ENCODE results near the gene SERPINH1. TPM values are rescaled to one million over a fixed set of nuclear protein-coding genes. Genes with fewer than 3 reads are reported as not detected.

SERPINH1 gene
- total and polyA plus RNA-seq, 5 donors = 50.5 to 109 (median 65.6) TPM

DNA sequence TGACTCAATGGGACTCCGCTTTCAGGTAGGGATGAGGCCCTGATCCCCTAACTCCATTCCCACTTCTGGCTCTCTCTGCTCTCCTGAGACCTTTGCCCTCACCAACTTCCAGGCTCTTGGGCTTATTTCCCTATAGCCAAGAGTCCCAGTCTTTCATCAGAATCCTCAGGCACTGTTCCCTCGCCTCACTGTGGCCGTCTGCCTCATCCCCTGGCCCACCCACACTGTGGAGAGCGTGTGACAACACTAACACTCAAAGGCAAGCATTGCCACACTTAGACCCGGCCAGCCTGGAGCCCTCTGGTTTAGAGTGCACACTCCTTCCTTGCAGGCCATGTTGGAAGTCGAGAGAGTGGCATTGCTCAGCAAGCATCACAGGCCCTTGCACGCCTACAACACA is 27.0 kb downstream of the SERPINH1 start:
- intact Hi-C loops (cut with DNase I) = no loop called here
- DNase-seq = no peak
- no peak for ATAC-seq
- H3K4me3 ChIP-seq (ENCODE audit: low read length) = no peak overlapping the region
- no peak overlapping the region for H3K27ac ChIP-seq (ENCODE audit: low read length)
- 82% methylated on average over 7 of the region's 7 CpGs for WGBS
- H3K27me3 ChIP-seq (ENCODE audit: control insufficient read depth, insufficient read depth) = no peaks in the 10 kb centered on the region
- H3K4me1 ChIP-seq (ENCODE audit: control insufficient read depth, insufficient read depth, low read length) = peaks cover 3% of the 10 kb centered on the region
- H3K9me3 ChIP-seq (ENCODE audit: control insufficient read depth, low read length) = no peaks in the 10 kb centered on the region

DNA sequence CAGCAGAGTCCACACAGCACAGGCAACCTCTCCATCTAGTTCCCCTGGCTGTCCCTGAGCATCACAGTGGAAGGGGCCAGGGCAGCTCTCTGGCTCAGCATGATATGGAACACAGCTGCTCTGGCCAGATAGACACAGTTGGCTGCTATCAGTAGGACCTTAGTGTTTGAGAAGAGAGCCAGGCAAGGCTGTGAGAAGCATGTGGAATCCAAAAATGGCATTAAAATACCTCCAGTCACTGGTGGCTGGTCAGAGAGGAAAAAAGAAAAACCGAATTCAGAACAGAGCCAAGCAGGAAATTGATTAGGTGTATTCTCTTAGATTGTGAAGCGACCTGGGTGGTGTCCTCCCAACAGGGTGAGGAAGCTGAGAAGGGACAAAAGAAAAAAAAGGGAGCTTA is 27.9 kb downstream of the SERPINH1 start:
- ATAC-seq (peak; percentile 66 to 83), DNase-seq (peak in 1 of 3 donors; percentile 76)
- no peaks in the 10 kb centered on the region for H3K27me3 ChIP-seq (ENCODE audit: control insufficient read depth, insufficient read depth)
- H3K4me1 ChIP-seq (ENCODE audit: control insufficient read depth, insufficient read depth, low read length) = no peaks in the 10 kb centered on the region
- H3K4me3 ChIP-seq (ENCODE audit: low read length) = no peak overlapping the region
- H3K9me3 ChIP-seq (ENCODE audit: control insufficient read depth, low read length) = no peaks in the 10 kb centered on the region
- WGBS = 34% methylated on average over 2 of the region's 2 CpGs
- no peak overlapping the region for H3K27ac ChIP-seq (ENCODE audit: low read length)
- intact Hi-C loops (cut with DNase I) = no loop called here

DNA sequence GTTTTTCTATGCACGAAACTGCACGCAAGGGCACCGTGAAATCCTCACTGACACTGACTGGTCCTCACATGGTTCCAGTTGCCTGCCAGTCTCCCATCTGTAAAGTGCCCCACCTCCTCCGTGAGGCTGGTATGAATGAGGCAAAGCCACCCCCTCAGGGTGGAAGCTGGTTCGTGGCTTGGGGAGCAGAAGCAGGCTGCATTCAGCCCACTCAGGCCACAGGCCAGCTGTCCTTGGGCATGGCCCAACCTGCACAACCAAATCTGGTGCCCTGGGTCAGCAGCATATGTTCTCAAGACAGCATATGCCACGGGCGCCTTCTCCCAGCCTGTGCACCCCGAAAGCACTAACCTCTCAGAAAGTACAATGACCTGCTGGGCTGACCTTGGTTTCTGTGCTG is 29.3 kb downstream of the SERPINH1 start:
- intact Hi-C loops (cut with DNase I) = no loop called here
- no peaks in the 10 kb centered on the region for H3K9me3 ChIP-seq (ENCODE audit: control insufficient read depth, low read length)

DNA sequence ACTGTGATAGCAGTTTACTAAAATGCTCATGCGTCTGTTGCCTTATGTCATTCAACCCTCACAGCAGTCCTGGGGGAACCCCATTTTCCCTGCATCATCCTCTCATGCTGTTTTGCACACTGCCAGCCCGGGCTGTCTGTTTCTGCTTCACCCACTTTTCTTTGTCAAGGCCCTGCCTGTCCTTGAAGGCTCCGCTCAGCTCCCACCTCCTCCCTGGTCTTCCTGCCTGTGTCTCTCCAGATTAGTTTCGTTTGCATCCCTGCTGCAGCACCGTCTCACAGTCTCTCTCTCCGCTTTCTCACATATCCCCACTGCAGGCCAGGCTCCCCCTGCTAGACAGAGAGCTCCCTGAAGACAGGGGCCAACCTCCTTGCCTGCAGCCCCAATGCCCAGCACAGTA is 29.9 kb downstream of the SERPINH1 start:
- 78% methylated on average over 6 of the region's 6 CpGs for WGBS
- ATAC-seq (no peak), DNase-seq (no peak)
- H3K4me3 ChIP-seq (ENCODE audit: low read length) = no peak overlapping the region
- H3K9me3 ChIP-seq (ENCODE audit: control insufficient read depth, low read length) = no peaks in the 10 kb centered on the region
- H3K27me3 ChIP-seq (ENCODE audit: control insufficient read depth, insufficient read depth) = no peaks in the 10 kb centered on the region
- no peak overlapping the region for H3K27ac ChIP-seq (ENCODE audit: low read length)
- H3K4me1 ChIP-seq (ENCODE audit: control insufficient read depth, insufficient read depth, low read length) = no peaks in the 10 kb centered on the region
- intact Hi-C loops (cut with DNase I) = no loop called here

More for the DNA sequence above, 29.3 kb downstream of the SERPINH1 start:
- Histone ChIP-seq H3K27me3 (ENCODE audit: control insufficient read depth, insufficient read depth) (no peaks in the 10 kb centered on the region), H3K4me3 (ENCODE audit: low read length) (no peak overlapping the region), H3K27ac (ENCODE audit: low read length) (no peak overlapping the region), H3K4me1 (ENCODE audit: control insufficient read depth, insufficient read depth, low read length) (no peaks in the 10 kb centered on the region)
- ATAC-seq = no peak
- 86% methylated on average over 8 of the region's 8 CpGs for WGBS
- DNase-seq = no peak

DNA sequence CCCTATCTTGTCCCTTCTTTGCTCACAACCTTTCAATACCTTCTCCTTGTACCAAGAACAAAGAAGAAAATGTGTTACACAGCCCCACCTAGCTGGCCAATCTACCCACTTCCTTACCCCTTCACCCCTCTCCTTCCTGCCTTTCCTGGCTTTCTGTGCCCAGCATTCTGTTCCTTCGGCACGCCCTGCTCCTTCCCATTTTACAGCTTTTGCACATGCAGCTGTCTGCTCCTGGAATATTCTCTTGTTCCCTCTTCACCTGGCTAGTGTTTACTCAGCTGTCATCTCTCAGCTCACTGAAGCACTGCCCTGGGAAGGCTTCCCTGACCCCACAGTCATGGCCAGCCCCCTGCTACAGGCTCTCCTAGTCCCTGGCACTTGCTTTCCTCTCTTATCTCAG is 30.7 kb downstream of the SERPINH1 start:
- DNase-seq (no peak), ATAC-seq (no peak)
- WGBS = 76% methylated on average over 2 of the region's 2 CpGs
- H3K4me1 ChIP-seq (ENCODE audit: control insufficient read depth, insufficient read depth, low read length) = no peaks in the 10 kb centered on the region
- H3K27me3 ChIP-seq (ENCODE audit: control insufficient read depth, insufficient read depth) = no peaks in the 10 kb centered on the region
- no peak overlapping the region for H3K27ac ChIP-seq (ENCODE audit: low read length)
- no peak overlapping the region for H3K4me3 ChIP-seq (ENCODE audit: low read length)
- H3K9me3 ChIP-seq (ENCODE audit: control insufficient read depth, low read length) = no peaks in the 10 kb centered on the region
- intact Hi-C loops (cut with DNase I) = no loop called here

DNA sequence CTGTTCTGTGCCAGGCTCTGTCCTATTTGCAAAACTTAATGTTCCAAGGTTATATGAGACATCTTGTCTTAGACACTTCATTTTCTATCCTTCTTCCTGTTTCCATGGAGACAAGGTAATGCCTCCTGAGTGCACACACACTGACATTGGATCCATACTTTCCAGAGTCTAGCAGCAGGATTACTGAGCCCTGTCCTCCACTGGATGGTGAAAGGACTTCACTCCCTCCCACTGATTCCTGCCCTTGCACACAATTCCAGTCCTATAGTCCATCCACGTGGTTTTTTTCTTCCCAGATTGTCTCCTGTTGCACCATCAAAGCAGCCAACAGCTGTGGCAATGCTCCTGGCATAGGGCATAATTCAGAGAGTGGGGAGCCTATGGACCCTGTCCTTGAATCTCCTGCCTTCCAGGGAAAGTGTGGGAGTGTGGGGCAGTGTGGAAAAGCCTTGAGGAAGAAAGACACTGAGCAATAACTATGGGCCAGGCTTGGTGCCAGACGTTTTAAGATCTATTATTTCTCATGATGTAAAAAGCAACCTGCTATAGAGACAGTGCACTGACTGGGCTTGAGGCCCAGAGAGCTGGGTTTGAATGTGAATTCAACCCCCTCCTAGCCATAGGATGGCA is 31.3 kb downstream of the SERPINH1 start:
- 59% methylated on average over 2 of the region's 2 CpGs for WGBS
- Histone ChIP-seq H3K4me3 (ENCODE audit: low read length) (no peak overlapping the region), H3K27ac (ENCODE audit: low read length) (no peak overlapping the region), H3K9me3 (ENCODE audit: control insufficient read depth, low read length) (no peaks in the 10 kb centered on the region), H3K4me1 (ENCODE audit: control insufficient read depth, insufficient read depth, low read length) (no peaks in the 10 kb centered on the region), H3K27me3 (ENCODE audit: control insufficient read depth, insufficient read depth) (no peaks in the 10 kb centered on the region)
- ATAC-seq (no peak), DNase-seq (no peak)
- intact Hi-C loops (cut with DNase I) = no loop called here

DNA sequence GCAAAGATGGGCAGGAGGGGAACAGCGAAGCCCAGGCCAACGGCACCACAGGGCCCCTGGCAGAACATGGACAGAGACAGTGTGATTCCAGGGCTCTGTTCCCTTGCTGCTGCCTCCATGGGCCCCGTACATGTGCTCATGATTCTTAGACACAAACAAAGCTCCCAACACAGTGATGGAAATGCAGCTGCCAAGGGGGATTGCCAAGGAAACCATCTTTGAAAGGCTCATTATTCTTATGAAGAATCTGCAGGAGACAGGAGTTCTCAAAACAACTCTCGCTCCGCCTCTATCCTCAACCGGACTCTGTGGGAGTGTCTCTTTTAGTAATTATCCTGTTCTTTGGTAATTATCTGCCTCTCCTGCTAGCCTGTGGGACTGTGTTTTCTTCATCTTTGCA is 32.2 kb downstream of the SERPINH1 start:
- ATAC-seq (no peak), DNase-seq (no peak)
- Histone ChIP-seq H3K4me3 (ENCODE audit: low read length) (no peak overlapping the region), H3K9me3 (ENCODE audit: control insufficient read depth, low read length) (no peaks in the 10 kb centered on the region), H3K27me3 (ENCODE audit: control insufficient read depth, insufficient read depth) (no peaks in the 10 kb centered on the region), H3K4me1 (ENCODE audit: control insufficient read depth, insufficient read depth, low read length) (no peaks in the 10 kb centered on the region), H3K27ac (ENCODE audit: low read length) (no peak overlapping the region)
- 78% methylated on average over 6 of the region's 6 CpGs for whole genome bisulfite sequencing
- intact Hi-C loops (cut with DNase I) = no loop called here

DNA sequence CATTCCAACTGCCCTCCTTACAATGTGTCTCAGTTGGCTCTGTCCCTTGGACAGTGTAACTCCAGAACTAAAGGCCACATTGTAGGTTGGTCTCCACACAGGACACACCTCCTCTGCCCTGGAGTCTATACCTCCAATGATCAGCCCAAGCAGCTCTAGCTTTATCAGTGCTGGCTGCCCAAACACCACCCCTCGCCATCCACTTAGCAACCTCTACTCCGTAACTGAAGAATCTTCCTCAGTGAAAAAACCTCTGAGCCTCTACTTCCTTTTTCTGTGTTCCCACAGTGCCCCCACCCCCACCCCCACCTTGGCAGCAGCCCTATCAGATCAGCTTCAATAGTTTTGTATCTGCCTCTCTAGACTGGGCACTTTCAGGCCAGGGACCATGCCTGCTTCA is 33.4 kb downstream of the SERPINH1 start:
- no peak for ATAC-seq
- intact Hi-C loops (cut with DNase I) = no loop called here
- Histone ChIP-seq H3K27me3 (ENCODE audit: control insufficient read depth, insufficient read depth) (no peaks in the 10 kb centered on the region), H3K4me3 (ENCODE audit: low read length) (no peak overlapping the region), H3K27ac (ENCODE audit: low read length) (no peak overlapping the region), H3K4me1 (ENCODE audit: control insufficient read depth, insufficient read depth, low read length) (no peaks in the 10 kb centered on the region), H3K9me3 (ENCODE audit: control insufficient read depth, low read length) (no peaks in the 10 kb centered on the region)
- WGBS = 88% methylated on average over 2 of the region's 2 CpGs
- no peak for DNase-seq

DNA sequence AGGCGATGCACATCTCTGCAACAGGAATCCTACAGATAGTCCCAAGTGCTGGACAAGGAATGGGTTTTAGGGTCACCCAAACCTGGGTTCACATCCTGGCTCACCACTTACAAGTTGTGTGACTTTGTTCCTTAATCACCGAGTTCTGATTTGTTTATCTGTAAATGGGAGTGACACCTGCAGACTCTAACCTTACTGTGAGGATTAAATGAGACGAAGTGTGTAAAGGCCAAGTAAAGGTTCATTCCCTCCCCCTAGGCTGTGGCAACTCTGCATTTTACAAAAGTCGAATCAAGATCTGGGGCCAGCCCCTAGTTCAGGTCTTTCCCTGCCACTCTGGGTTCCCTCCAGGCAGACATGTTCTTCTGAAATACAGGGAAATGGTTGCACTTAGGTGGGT is 34.9 kb downstream of the SERPINH1 start:
- 77% methylated on average over 4 of the region's 4 CpGs for WGBS
- H3K27me3 ChIP-seq (ENCODE audit: control insufficient read depth, insufficient read depth) = no peaks in the 10 kb centered on the region
- H3K4me1 ChIP-seq (ENCODE audit: control insufficient read depth, insufficient read depth, low read length) = no peaks in the 10 kb centered on the region
- ATAC-seq (no peak), DNase-seq (no peak)
- H3K27ac ChIP-seq (ENCODE audit: low read length) = no peak overlapping the region
- intact Hi-C loops (cut with DNase I) = no loop called here
- no peaks in the 10 kb centered on the region for H3K9me3 ChIP-seq (ENCODE audit: control insufficient read depth, low read length)
- no peak overlapping the region for H3K4me3 ChIP-seq (ENCODE audit: low read length)

DNA sequence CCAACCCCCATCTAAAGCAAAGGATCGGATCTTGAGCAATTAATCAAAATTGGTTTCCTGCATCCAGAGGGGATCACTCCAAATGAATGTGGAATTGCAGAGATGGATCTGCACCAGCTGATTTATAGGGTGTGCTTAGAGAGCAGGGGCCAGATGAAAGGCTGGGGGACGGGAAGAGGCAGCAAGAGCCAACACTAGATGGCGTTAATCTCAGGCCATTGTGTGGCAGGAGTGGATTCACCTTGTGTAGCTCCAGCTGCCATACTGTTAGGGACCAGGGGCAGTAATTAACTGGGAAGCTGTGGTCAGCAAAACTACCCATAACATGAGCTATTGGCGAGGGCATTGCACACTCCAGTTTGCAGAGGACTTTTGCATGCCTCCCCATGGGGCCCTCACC is 35.6 kb downstream of the SERPINH1 start:
- H3K27ac ChIP-seq (ENCODE audit: low read length) = no peak overlapping the region
- 75% methylated on average over 4 of the region's 4 CpGs for WGBS
- intact Hi-C loops (cut with DNase I) = no loop called here
- H3K4me3 ChIP-seq (ENCODE audit: low read length) = no peak overlapping the region
- no peaks in the 10 kb centered on the region for H3K9me3 ChIP-seq (ENCODE audit: control insufficient read depth, low read length)
- DNase-seq = no peak
- no peaks in the 10 kb centered on the region for H3K27me3 ChIP-seq (ENCODE audit: control insufficient read depth, insufficient read depth)
- ATAC-seq = peak in 1 of 2 donors; percentile 39
- no peaks in the 10 kb centered on the region for H3K4me1 ChIP-seq (ENCODE audit: control insufficient read depth, insufficient read depth, low read length)

DNA sequence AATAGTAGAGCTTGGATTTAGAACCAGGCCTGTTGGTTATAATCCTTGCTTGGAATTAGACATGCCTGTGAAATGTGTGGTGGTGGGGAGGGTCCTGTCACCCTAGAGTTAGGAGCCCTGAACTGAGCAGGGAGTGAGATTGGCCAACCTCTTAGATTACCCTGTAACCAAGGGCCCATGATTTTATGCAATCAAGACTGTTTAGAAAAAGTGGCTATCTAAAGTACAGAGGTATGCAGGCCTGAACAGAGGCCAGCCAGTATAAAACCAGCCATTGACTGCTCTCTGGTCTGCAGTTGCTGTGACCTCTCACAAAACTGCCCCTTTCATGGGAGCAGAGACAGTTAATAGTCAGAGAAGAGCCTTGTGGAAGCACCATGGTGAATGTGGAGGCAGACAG is 36.2 kb downstream of the SERPINH1 start:
- DNase-seq = no peak
- H3K9me3 ChIP-seq (ENCODE audit: control insufficient read depth, low read length) = no peaks in the 10 kb centered on the region
- no peak overlapping the region for H3K27ac ChIP-seq (ENCODE audit: low read length)
- intact Hi-C loops (cut with DNase I) = no loop called here
- H3K4me1 ChIP-seq (ENCODE audit: control insufficient read depth, insufficient read depth, low read length) = no peaks in the 10 kb centered on the region
- ATAC-seq = no peak
- no peak overlapping the region for H3K4me3 ChIP-seq (ENCODE audit: low read length)
- H3K27me3 ChIP-seq (ENCODE audit: control insufficient read depth, insufficient read depth) = no peaks in the 10 kb centered on the region

DNA sequence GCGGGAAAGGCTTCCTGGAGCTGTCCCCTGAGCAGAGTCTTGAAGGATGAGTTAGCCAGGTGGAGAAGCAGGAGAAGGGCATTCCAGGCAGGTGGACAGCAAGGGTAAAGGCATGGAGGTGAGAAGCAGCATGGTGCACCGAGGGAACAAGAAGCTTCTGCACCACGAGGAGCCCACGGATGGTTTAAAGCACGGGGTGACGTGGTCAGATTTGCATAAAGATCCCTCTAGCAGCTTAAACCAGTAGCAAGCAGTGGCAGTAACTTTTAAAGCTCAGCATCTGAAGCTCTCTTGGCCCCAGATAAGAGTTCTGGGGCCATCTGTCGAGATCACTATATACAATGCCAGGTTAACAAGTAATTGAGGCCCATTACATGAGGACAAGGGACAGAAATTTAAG is 36.8 kb downstream of the SERPINH1 start:
- Histone ChIP-seq H3K4me3 (ENCODE audit: low read length) (no peak overlapping the region), H3K27me3 (ENCODE audit: control insufficient read depth, insufficient read depth) (no peaks in the 10 kb centered on the region), H3K9me3 (ENCODE audit: control insufficient read depth, low read length) (no peaks in the 10 kb centered on the region), H3K27ac (ENCODE audit: low read length) (no peak overlapping the region), H3K4me1 (ENCODE audit: control insufficient read depth, insufficient read depth, low read length) (no peaks in the 10 kb centered on the region)
- ATAC-seq = no peak
- DNase-seq = no peak
- 93% methylated on average over 7 of the region's 7 CpGs for WGBS
- intact Hi-C loops (cut with DNase I) = no loop called here

All from right cardiac atrium (tissue), 5 donors.